ENCODE measurements around the gene C14orf119.

C14orf119 gene

DNA sequence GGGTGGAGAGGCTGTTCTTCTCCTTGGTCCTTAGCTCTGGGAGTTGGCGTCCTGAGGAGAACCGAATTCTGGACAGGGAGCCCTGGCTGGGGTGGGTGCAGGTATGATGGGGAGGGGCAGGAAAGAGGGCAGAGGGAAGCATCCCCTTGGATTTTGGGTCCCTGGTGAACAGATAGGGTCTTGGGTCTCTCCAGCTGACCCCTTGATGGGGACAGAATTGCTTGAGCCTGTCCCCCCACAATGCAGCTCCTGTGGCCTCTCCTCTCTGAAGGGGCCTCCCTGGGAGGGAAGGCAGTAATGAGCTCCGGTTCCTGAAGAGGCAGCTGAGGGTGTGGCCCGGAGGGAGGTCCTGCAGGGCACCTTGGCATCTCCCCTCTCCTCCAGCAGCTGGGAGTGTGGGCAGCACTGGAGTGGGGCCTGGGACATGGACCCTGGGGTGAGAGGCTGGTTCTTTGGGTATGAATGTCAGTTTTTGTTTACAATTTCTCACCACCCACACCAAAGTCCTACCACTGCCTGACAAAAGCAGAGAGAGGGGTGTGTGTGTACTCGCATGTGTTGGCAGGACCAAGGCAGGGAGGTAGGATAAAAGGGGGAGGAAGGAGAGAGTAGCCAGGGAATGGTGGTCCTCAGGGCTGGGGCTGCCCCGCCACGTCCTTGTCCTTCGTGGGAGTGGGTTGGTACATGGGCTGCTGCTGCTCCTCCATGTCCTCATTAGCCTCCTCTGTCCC, 31.4 kb downstream of the C14orf119 start:
- no peak for DNase-seq (ENCODE audit: low read depth in 2 of 2)

DNA sequence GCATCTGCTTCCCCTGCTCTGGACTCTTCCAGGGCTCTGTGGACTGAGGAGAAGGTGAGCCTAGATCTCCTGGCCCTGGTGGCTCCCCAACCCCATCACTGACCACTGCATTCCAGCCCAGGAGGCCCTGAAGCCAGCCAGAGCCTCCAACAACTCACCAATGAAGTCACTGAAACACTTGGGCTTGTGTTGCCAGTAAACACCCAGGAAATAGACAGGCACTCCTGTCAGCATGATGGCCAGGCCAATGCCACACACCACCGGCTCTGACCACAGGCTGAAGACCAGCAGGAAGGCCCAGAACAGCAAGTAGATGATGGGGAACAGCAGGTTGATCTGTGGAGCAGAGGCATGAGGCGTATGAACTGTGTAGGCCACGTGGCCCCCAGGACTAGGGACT, 32.6 kb downstream of the C14orf119 start:
- DNase-seq (ENCODE audit: low read depth in 2 of 2), result no peak

DNA sequence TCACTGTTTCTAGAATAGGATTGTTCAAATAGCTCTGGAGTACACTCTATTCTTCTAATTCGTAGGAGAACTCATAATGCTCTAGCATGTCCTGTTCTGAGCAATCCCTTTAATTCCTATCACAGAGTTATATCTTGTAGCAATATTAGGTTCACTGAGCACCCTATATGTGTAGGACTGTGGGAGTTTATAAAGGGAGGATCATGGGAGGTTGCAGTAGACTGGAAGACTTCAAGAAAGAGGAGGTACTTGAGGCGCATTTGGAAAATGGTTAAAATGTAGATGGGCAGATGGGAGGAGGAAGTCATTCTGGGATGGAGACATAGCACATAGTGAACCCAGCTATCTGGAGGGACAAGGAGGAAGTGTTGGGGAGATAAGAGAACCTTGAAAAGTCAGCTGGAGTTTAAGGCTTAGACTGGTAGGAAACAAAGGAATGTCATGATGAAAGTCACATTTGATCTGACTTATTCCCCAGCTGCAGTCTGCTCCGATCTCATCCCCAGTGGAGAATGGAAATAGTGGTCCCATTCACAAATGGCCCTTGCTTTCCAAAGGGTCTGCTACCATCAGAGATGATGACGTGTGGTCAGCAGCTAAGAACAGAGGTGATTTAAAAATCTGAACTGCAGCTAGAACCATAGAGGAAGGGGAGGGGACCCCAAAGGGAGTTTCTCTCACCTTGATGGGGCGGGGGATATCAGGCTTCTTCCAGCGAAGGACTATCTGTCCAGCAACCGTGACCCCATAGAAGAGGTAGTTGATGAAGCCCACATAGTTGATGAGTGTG, 33.9 kb downstream of the C14orf119 start:
- no peak for DNase-seq (ENCODE audit: low read depth in 2 of 2)

DNA sequence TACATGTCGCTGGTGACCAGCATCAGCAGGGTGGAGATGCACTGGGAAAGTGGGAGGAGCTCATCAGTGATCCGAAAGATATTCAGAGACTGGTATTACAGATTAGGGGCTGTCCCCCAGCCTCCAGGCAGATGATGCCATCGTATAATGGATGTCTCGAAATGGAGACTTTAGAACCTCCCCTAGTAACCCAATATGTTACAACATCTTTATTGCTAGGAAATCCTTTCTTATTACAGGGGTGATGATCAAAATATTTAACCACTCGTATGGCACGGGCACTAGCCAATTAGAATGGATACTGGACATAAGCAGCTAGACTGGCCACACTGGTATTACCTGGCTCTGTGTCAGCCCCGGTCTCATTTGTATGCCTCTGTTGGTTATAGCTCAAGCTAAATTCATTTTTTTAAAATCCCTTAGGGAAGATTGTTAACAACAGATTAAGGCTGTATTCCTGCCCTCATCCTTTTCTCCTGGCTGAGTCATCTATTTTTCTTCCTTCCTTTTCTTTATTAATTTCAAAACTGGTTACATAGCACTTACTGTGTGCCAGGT, 34.5 kb downstream of the C14orf119 start:
- no peak for DNase-seq (ENCODE audit: low read depth in 2 of 2)

DNA sequence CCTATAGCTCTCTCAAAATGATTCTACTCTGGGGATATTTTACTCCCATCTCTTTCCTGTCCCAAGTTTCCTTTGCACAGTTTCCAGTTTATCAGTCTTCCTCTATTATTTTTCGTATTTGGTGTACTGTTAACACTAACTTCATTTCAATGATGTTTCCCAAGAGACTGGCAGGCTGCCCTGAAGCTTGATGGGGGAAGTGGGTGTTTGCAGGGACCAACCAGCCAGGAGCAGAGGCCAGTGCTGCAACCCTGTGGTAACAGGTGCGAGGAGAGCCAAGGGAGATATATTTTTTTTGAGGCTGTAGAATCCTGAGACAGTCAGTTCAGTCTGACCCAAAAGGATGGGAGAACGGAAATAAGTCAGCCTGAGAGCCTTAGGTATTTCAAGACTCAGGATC, 35.6 kb downstream of the C14orf119 start:
- DNase-seq (ENCODE audit: low read depth in 2 of 2), result no peak

DNA sequence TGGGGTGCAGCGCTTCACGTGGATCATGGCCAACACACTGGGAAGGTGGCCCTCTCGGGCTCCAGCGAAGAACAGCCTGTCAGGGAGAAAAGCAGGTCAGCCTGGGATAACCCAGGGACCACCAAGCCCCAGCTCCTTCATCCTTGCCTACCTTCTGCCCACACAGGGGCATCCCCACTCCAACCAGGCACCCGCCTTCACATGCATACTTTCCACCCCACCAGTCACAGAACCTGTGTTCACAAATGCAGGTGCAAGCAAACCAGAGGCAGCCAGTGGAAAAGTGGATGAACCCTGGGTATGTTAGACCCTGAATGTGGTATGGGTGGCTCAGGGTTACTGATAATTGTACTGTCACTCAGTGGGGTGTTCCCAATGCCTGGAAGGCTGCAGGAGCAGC, 36.2 kb downstream of the C14orf119 start:
- no peak for DNase-seq (ENCODE audit: low read depth in 2 of 2)

DNA sequence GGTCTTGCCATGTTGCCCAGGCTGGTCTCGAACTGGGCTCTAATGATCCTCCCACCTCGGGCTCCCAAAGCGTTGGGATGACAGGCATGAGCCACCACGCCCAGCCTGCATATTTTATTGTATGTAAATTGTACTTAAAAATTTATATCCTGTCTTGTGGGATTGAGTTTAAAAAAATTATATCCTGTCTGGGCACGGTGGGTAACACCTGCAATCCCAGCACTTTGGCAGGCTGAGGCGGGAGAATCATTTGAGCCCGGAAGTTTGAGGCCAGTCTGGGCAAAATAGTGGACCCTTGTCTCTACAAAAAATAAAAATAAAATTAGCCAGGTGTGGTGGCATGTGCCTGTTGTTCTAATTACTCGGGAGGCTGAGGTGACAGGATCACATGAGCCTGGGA, 37.7 kb downstream of the C14orf119 start:
- DNase-seq (ENCODE audit: low read depth in 2 of 2), result no peak

DNA sequence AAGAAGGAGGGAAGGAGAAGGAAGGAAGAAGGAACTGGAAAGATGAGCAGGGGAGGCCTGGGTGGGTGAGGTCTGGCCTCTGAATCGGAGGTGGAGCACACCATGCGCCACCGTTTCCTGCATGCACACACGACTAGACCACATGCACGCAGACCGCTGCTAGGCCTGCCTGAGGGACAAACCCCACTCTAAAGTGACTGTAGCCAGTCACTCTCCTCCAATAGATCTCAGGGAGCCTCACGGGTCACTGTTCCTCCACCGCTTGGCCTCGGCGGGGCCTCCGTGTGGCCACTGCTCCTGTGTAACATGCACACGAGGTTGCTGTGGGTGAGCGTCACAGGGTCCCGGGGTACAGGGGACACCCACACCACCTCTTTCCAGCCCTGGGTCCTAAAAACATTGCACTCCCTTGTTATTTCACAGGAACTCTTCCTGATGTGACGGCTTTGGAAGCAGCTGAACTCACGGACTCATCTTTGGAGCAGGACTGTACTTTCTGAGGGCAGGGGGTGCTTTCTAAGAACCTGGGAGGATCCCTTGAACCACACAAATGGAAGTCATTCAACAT, 41.3 kb downstream of the C14orf119 start:
- DNase-seq (ENCODE audit: low read depth in 2 of 2), result no peak

DNA sequence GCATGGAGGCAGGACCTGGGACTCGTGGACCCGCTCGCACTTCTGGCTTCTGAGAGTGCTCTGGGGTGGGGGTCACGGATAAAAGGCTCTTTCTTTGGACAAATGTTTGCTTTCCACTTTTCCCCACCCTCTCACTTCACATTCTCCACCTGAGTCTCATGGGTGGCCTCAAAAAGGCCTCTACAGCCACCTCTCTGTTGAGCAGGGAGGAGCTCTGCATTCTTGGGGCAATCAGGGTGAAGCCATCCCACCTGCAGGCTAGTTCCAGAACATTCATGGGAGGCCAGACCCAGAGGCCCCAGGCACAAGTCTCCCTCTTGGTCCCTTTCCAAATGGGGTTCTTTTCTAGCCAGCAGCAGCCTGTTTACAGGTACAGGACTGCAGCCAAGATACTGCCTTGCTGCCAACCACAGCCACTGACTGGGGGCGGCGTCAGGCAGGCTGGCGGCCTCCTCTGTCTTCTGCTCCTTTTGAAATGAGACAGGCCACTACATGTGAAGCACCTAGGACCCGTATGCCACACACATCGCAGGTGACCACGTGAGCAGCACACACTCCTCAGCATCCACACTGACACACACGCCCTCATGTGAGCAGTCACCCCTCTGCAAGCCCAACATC, 42.0 kb downstream of the C14orf119 start:
- DNase-seq (ENCODE audit: low read depth in 2 of 2), result no peak

DNA sequence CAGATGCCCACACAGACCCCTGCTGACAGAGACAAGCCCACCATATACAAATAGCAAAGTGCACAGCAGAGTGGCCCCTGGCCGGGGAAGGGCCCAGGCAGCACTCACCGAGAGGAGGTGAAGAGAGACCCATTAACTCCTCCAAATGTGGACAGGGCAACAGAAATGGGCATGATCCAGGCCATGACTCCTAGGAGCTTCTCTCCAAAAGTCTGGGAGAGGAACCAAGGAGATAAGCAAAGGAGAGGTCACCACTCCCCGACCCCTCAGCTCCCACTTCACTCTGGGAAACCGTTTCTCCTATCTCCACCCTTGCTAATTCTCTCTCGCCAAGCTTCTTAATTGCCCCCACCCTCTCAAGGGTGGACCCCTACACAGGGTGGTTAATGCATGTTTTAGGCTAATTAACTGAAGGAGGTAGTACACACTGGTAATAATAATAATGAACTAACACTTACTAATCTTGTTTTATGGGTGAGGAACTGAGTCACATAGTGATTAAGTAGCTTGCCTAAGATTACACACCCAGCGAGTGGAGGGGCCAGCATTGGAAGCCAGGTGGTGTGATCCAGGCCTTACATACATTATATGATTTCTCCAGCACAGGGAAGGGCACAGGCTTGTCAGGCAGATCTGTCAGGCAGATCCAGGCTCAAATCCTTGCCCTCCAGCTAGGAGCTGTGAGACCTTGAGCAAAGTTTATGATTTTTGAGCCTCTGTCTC, 42.7 kb downstream of the C14orf119 start:
- DNase-seq (ENCODE audit: low read depth in 2 of 2), result no peak

DNA sequence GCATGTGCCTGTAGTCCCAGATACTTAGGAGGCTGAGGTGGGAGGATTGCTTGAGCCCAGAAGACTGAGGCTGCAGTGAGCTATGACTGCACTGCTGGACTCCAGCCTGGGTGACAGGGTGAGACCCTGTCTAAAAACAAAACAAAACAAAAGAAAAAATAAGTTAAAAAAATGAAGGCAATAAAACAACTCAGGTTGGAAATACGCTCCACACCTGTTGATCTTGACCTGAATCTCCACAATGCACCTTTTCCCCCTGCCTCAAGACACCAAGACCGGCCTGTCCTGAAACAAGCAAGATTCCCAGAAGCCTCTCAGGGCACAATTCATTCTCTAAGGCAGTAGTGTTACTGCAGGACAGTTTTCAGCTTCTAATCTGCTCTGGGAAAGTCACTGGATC, 44.6 kb downstream of the C14orf119 start:
- no peak for DNase-seq (ENCODE audit: low read depth in 2 of 2)

DNA sequence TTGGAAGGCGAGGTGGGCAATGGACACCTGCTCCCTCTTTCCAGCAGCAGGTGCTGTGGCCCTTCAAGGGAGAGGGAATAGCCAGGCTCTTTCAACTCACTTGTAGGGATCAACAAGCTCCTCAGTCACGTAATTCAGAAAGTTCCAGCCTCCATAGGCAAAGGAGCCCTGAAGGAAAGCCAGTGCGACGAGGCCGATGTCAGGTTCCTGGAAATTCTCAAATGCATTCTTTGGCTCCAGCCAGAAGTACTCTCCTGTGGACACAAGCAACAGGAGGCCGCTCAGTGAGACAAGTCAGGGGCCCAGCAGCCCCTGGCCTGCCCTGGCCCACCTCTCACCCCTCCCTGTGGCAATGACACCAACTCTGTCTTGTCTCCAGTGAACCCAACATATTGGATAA, 45.1 kb downstream of the C14orf119 start:
- DNase-seq (ENCODE audit: low read depth in 2 of 2), result no peak

DNA sequence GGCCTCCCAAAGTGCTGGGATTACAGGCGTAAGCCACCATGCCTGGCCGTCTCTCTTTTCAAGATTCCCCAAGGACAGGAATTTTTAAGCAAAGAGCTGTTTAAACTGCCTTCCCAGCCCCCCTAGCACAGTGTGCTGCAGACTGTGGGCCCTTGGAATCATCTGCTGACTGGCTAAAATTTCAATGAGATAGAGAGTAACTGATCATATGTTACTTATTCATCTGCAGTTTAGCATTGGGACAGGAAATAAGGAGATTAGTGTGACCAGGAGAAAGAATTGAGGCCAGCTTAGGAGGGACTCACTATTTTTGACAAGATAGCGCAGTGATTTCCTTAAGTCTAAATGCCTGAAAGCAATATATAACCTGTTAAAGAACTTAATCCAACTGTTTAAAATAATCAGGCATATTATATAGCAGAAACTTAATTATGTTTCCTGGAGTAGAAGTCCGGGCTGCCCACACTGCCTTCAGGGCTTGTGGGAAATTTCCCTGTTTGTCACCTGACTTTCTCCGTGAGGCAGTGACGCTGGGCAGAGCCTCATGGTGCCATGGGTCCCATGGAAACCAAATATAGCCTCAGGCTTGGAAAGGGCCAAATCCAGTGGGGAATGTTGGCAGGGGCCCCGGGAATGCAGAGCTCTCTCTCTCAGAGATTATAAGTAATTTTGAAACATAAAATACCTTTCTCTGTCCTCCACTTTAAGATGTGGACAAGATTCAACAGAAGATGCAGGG, 46.6 kb downstream of the C14orf119 start:
- DNase-seq (ENCODE audit: low read depth in 2 of 2), result no peak

DNA sequence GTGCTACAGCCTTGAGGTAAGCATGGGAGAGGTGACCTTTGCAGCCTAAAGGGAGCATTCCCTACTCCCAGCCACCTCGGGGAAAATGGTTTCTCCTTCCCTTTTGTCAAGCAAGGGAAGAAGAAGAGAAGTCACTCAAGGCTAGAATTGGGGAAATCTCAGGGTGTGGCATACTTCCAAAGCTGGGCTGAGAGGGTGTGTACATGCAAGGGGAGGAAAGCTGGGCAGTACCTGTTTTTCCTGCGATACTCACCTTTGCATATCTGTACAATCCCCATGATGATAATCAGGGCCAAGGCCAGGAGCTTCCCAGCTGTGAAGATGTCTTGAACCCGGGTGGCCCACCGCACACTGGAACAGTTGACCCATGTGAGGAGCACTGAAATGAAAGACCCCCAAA, 47.5 kb downstream of the C14orf119 start:
- no peak for DNase-seq (ENCODE audit: low read depth in 2 of 2)

DNA sequence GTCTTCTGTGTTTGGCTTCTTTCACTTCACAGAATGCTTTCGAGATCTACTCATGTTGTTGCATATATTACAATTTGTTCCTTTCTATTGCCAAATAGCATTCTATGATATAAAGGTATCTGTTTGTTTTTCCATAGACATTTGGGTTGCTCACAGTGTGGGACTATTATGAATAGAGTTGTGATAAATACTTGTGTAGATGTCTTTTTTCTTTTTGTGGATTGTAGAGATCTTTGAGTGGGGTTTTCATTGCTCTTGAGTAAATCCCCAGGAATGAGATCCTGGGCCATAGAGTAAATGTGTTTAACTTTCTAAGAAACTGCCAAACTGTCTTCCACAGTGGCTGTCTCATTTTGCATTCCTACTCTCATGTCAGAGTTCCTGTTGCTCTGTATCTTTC, 48.6 kb downstream of the C14orf119 start:
- no peak for DNase-seq (ENCODE audit: low read depth in 2 of 2)

DNA sequence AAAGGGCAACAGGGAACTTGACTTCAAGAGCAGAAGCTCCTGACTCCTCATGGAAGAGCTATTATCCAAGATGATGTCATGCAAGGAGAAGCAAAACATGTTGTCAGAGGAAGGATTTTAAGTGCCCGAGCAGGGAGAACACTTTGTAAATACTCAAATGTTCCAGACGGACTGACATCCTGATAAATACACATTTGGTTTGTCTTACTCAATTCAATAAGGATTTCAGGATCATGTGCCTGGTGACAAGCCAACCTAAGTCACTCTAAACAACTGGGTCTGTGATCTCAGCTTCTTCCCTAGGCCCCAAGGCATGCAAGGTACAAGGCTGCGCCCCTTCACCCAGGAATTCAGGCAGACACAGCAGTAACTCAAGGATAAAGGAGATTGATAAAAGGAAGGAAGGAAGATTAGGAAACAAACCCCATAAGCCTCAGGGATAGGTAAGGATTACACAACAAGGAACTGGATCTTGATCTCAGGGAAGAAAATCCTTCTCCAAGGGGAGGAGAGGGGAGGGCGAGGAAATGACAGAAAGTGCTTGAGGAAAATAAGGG, 50.6 kb downstream of the C14orf119 start:
- DNase-seq (ENCODE audit: low read depth in 2 of 2), result no peak

DNA sequence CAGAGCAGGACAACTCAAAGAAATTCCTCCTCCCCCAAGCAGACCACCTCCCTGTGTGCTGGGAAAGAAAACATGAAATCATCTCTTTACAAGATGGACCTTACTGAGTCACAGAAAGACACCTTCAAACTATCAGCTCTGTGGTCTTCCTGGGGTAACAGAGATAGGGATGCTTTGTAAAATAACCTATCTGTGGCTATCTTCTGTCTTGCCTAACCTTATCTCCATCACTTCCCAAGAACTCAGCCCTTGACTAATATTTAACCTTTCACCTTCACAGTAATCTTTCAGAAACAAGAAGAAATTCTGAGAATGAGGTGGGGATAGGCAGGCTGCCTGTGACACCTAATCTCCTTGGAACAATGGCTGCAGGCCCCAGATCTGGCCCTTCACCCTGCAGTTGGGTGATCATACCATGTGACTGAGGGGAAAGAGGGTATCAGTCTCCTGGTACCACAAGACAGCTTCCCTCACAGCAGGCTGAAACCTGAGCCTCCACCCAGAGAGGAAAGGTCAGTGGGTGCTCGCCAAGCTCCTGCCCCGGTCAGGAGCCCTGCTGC, 51.1 kb downstream of the C14orf119 start:
- DNase-seq (ENCODE audit: low read depth in 2 of 2), result no peak

DNA sequence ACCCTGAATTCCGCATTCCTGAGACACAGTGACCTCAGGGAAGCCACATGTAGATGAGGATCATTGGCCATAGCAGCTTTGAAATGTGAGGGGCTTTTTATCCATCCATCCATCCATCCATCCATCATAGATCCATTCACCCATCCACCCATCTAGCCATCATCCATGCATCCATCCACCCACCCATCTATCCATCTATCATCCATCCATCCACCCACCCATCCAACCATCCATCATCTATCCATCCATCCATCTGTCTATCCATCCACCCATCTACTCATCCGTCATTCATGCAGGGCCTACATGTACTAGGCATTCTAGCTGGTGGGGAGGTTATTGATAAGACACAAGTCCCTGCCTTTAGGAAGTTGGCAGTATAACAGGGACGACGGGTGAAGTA, 51.7 kb downstream of the C14orf119 start:
- DNase-seq (ENCODE audit: low read depth in 2 of 2), result no peak

DNA sequence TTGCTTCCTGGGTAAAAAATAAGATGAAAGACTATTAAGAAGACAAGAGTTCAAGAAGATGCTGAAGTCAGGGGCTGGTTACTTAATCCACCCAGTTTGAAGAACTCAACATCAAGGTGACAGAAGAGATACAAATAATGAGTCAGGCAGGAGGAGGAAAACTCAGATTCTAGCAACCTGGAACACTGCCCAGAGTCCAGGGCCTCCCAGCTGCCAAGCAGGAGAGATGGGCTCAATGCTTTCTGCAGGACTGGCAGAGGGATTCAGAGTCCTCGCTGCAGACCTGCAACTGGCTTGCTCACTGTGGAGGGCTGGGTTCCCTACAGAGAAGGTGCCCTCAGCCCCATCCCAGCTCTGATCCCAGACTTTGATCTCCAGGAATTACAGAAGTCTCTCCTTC, 52.4 kb downstream of the C14orf119 start:
- DNase-seq (ENCODE audit: low read depth in 2 of 2), result no peak

DNA sequence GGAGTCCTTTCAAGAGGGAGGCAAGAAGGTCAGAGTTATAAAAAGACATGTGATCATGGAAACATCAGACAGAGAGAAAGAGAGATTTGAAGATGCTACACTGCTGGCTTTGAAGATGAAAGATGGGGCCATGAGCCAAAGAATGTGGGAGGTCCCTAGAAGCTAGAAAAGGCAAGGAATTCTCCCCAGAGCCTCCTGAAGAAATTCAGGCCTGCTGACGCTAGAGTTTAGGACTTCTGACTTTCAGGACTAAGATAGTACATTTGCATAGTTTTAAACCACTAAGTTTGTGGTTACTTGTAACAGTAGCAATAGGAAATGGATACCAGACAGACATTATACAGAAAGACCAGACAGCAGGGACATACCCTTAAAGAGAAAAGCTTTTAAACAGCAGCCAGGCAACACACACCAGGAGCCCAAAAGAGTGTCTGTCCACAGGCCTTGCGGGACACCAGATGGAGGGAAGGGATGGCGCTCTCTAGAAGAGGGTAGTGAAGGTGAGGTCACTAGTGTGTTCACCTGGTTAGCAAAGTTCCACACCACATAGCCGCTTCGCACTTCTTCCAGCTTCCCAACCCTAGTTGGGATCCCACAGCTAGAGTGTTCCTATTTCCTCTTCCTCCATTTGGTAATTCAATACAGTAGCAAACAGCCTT, 53.4 kb downstream of the C14orf119 start:
- DNase-seq (ENCODE audit: low read depth in 2 of 2), result no peak

Measured in activated CD8-positive, alpha-beta memory T cell treated with anti-CD3 and anti-CD28 coated beads for 4 hours (primary cell).